Caco-2 (cell line): ENCODE measurements around the gene CRACR2A. TPM values are rescaled to one million over a fixed set of nuclear protein-coding genes. Genes with fewer than 3 reads are reported as not detected.

Experiments used
- BruUV-seq: library from RNA; stranded (reverse); fragments of 400-500 nt; replicated peaks from 2 replicates; lab custom pipeline; 2021; lab: Mats Ljungman, UMichigan
- CTCF ChIA-PET: fragments of 300-600 bp; sonication (Branson Sonifier 250); formaldehyde crosslinking; loops from one replicate; lab custom pipeline; 2022; ENCODE audit warnings: antibody characterized with exemption; lab: Charles Lee
- POLR2A ChIA-PET: fragments of 300-600 bp; sonication (Branson Sonifier 250); formaldehyde crosslinking; loops from one replicate; lab custom pipeline; 2022; ENCODE audit warnings: antibody characterized with exemption; lab: Charles Lee
- DNase-seq, 2 experiments: peaks; one replicate each; pipeline versions ENCODE4 v3.0.0 to v3.0.0-alpha.2; 2020 to 2022
- H3K27me3 ChIP-seq: replicated peaks from 2 replicates; pipeline ENCODE4 v1.6.0; 2011; ENCODE audit warnings: low read length; ENCODE audit not compliant: control insufficient read depth, insufficient read depth
- H3K36me3 ChIP-seq: 2 replicates; pipeline ENCODE4 v1.5.1; 2011; ENCODE audit warnings: low read length; ENCODE audit not compliant: control insufficient read depth, insufficient read depth
- H3K4me1 ChIP-seq: fragments of 250-450 bp; sonication (Bioruptor Pico); 2 replicates; pipeline ENCODE4 v1.5.1; 2020; ENCODE audit warnings: mild to moderate bottlenecking
- H3K4me3 ChIP-seq: 2 replicates; pipeline ENCODE4 v1.5.1; 2011; ENCODE audit warnings: low read depth, mild to moderate bottlenecking, control low read depth, low read length
- H3K9me3 ChIP-seq: fragments of 250-450 bp; sonication (Bioruptor Pico); 2 replicates; pipeline ENCODE4 v1.5.1; 2020; ENCODE audit warnings: mild to moderate bottlenecking, moderate library complexity
- H3K27ac Mint-ChIP-seq: one replicate; pipeline ENCODE4 v1.8.0; 2022; ENCODE audit warnings: mixed read lengths; ENCODE audit not compliant: unreplicated experiment
- H3K27me3 Mint-ChIP-seq: one replicate; pipeline ENCODE4 v1.8.0; 2022; ENCODE audit warnings: mixed read lengths; ENCODE audit not compliant: insufficient read depth, unreplicated experiment
- H3K36me3 Mint-ChIP-seq: one replicate; pipeline ENCODE4 v1.8.0; 2022; ENCODE audit warnings: mild to moderate bottlenecking, mixed read lengths; ENCODE audit not compliant: insufficient read depth, unreplicated experiment
- H3K4me1 Mint-ChIP-seq: one replicate; pipeline ENCODE4 v1.8.0; 2022; ENCODE audit warnings: low read depth, mixed read lengths; ENCODE audit not compliant: unreplicated experiment
- H3K4me3 Mint-ChIP-seq: one replicate; pipeline ENCODE4 v1.8.0; 2022; ENCODE audit warnings: mild to moderate bottlenecking, moderate library complexity, mixed read lengths; ENCODE audit not compliant: unreplicated experiment
- H3K9me3 Mint-ChIP-seq: one replicate; pipeline ENCODE4 v1.8.0; 2022; ENCODE audit warnings: mixed read lengths; ENCODE audit not compliant: unreplicated experiment
- intact Hi-C: fragments of 100-400 bp; cut with micrococcal nuclease; formaldehyde crosslinking; loops from one replicate; pipeline ENCODE4 v1.10.0; 2022; ENCODE audit not compliant: unreplicated experiment
- total RNA-seq: library from RNA; stranded (reverse); gene quantifications from 2 replicates; pipeline ENCODE4 v1.2.3, GENCODE V29; 2022
- TF ChIP-seq, protein P1 (sequence below), 2 experiments: fragments of 200-600 bp in 1 of 2; IDR thresholded peaks; 1 replicate in 1 of 2; 2 replicates in 1 of 2; pipeline versions ENCODE4 v1.5.1 to v1.8.0; 2011 to 2022; ENCODE audit warnings: antibody characterized with exemption in 1 of 2, control low read depth in 1 of 2, inconsistent platforms in 1 of 2, low read depth in 1 of 2, low read length in 1 of 2, mild to moderate bottlenecking in 1 of 2, moderate library complexity in 1 of 2; ENCODE audit not compliant: insufficient read depth in 1 of 2, severe bottlenecking in 1 of 2, unreplicated experiment in 1 of 2

The CRACR2A gene
- total RNA-seq, 1 experiment from 2014 or later, result 16.5 TPM

DNA sequence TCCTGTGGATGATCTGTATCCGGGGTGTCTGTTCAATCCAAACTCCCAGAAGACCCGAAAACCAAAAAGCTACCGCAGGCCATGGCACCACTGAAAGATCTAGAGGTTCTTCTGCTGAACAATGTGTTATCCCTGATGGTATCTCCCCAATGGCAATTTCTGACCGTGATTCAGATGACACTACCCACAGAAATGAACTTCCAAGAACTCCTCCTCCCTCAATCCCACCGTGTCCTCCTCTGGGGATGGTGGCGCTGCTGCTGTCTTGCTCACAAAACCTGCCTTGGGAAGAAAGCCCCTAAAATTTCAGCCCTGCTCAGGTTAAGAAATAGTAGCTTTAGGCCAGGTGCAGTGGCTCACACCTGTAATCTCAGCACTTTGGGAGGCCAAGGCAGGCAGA lies 7.8 kb downstream of the CRACR2A start:
- ChIA-PET CTCF (no interaction called here), POLR2A (no interaction called here)
- no peak overlapping the region for H3K4me3 ChIP-seq
- BruUV-seq, result no TSS peak
- H3K27ac Mint-ChIP-seq, result no peak overlapping the region
- intact Hi-C loops, result no loop called here
- no peaks in the 10 kb centered on the region for H3K36me3 ChIP-seq
- peaks cover 10% of the 10 kb centered on the region for H3K4me1 Mint-ChIP-seq
- H3K36me3 Mint-ChIP-seq, result no peaks in the 10 kb centered on the region
- no peaks in the 10 kb centered on the region for H3K27me3 Mint-ChIP-seq
- no peaks in the 10 kb centered on the region for H3K9me3 Mint-ChIP-seq
- H3K4me3 Mint-ChIP-seq, result no peak overlapping the region
- H3K4me1 ChIP-seq, result peaks cover 8% of the 10 kb centered on the region; the same call in 1 of the 2 replicates
- no peak for DNase-seq
- no peaks in the 10 kb centered on the region for H3K9me3 ChIP-seq
- TF ChIP-seq, protein P1, sequence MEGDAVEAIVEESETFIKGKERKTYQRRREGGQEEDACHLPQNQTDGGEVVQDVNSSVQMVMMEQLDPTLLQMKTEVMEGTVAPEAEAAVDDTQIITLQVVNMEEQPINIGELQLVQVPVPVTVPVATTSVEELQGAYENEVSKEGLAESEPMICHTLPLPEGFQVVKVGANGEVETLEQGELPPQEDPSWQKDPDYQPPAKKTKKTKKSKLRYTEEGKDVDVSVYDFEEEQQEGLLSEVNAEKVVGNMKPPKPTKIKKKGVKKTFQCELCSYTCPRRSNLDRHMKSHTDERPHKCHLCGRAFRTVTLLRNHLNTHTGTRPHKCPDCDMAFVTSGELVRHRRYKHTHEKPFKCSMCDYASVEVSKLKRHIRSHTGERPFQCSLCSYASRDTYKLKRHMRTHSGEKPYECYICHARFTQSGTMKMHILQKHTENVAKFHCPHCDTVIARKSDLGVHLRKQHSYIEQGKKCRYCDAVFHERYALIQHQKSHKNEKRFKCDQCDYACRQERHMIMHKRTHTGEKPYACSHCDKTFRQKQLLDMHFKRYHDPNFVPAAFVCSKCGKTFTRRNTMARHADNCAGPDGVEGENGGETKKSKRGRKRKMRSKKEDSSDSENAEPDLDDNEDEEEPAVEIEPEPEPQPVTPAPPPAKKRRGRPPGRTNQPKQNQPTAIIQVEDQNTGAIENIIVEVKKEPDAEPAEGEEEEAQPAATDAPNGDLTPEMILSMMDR (IDR thresholded peaks at IDR 0.05; ENCODE audit: insufficient read depth in 1 of 2, low read depth in 1 of 2, low read length in 1 of 2, severe bottlenecking in 1 of 2, unreplicated experiment in 1 of 2), result no peak
- no peaks in the 10 kb centered on the region for H3K27me3 ChIP-seq

DNA sequence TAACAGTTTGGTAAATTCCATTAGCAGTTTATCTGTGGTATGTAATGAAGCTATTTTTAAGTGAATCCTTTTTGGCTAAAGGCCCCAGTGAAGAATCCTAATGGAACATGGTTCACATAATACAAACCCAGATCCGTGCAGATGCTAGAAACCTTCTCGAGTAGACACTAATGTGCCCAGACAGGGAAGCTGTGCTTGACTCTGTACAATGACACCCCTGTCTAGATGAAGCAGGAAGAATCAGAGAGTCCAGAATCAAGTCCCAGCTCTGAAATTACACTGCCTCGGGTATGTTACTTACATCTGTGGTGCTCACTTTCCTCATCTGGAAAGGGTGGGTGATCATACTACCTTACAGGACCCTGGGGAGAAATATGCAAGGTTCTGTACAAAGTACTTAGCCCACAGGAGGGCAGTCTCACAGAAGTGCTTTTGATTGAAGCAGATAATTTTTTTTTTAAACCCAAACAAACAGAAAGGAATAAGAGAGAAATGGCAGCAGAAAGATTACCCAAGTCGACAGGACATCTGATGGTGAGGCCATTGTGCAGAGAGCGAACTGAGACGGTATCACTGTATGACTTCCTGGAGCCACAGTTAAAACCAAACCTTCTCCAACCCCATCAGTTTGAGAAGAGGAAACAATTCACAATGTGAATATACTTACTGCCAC lies 8.5 kb downstream of the CRACR2A start:
- intact Hi-C loops, result no loop called here
- DNase-seq, result no peak
- Histone ChIP-seq H3K4me1 (peaks cover 8% of the 10 kb centered on the region; the same call in 1 of the 2 replicates), H3K4me3 (no peak overlapping the region), H3K27me3 (no peaks in the 10 kb centered on the region), H3K36me3 (no peaks in the 10 kb centered on the region), H3K9me3 (no peaks in the 10 kb centered on the region)
- BruUV-seq, result no TSS peak
- Mint-ChIP-seq H3K4me1 (peaks cover 10% of the 10 kb centered on the region), H3K36me3 (no peaks in the 10 kb centered on the region), H3K9me3 (no peaks in the 10 kb centered on the region), H3K27ac (no peak overlapping the region), H3K4me3 (no peak overlapping the region), H3K27me3 (no peaks in the 10 kb centered on the region)
- ChIA-PET CTCF (no interaction called here), POLR2A (no interaction called here)
- TF ChIP-seq, protein P1 (IDR thresholded peaks at IDR 0.05; ENCODE audit: insufficient read depth in 1 of 2, low read depth in 1 of 2, low read length in 1 of 2, severe bottlenecking in 1 of 2, unreplicated experiment in 1 of 2), result no peak

DNA sequence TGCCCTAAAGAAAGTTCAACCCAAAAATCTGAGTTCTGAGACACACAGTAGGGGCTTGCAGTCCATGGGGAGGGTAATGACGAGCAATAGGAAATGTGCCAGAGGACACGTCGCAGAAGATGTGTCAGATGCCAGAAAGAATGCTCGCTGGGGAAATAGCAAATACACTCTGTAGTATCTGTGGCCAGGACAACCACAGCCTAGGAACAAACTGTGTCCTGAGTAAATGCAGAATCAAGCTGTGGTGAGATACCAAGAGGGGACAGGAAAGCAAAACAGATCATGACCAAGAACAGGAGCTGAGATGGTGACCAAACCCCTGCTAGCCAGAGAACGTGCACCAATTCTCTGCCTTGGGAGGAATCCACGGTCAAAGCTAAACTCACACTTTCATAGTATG lies 9.1 kb downstream of the CRACR2A start:
- no peaks in the 10 kb centered on the region for H3K36me3 Mint-ChIP-seq
- intact Hi-C loops, result no loop called here
- H3K27ac Mint-ChIP-seq, result no peak overlapping the region
- peaks cover 10% of the 10 kb centered on the region for H3K4me1 Mint-ChIP-seq
- Histone ChIP-seq H3K9me3 (no peaks in the 10 kb centered on the region), H3K27me3 (no peaks in the 10 kb centered on the region), H3K4me1 (peaks cover 8% of the 10 kb centered on the region; the same call in 1 of the 2 replicates), H3K36me3 (no peaks in the 10 kb centered on the region), H3K4me3 (no peak overlapping the region)
- no peak overlapping the region for H3K4me3 Mint-ChIP-seq
- TF ChIP-seq, protein P1 (IDR thresholded peaks at IDR 0.05; ENCODE audit: insufficient read depth in 1 of 2, low read depth in 1 of 2, low read length in 1 of 2, severe bottlenecking in 1 of 2, unreplicated experiment in 1 of 2), result no peak
- ChIA-PET CTCF (no interaction called here), POLR2A (no interaction called here)
- H3K9me3 Mint-ChIP-seq, result no peaks in the 10 kb centered on the region
- H3K27me3 Mint-ChIP-seq, result no peaks in the 10 kb centered on the region
- BruUV-seq, result no TSS peak
- DNase-seq, result no peak
